Erythroblast (primary cell): ENCODE data around the gene FAM163A.

Experiments used
- GATA1 ChIP-seq: IDR thresholded peaks from 2 replicates; pipeline ENCODE4 v1.6.1; 2011; ENCODE audit warnings: low read depth, mild to moderate bottlenecking, control low read depth, low read length, moderate library complexity
- POLR2A ChIP-seq: IDR thresholded peaks from 2 replicates; pipeline ENCODE4 v1.6.1; 2011; ENCODE audit warnings: mild to moderate bottlenecking, low read length

DNA sequence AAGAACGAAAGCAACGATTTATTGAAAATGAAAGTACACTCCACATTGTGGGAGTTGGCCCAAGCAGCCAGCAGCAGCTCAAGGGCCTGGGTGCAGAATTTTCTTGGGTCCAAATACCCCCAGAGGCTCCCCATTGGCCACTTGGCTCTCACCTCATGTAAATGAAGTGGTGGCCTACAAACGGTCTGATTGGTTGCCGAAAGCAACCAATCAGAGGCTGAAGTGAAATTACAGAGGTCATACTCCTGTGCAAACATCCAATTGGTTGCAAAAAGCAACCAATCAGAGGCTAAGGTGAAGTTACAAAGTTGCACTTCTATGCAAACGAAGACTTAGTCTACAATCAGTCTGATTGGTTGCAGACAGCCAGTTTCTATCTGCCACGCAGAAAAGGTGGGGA, 31.9 kb downstream of the FAM163A start:
- no peak for TF ChIP-seq POLR2A
- TF ChIP-seq GATA1: no peak
